HCT116 (cell line): ENCODE measurements around the gene PDRG1. TPM values are rescaled to one million over a fixed set of nuclear protein-coding genes. Genes with fewer than 3 reads are reported as not detected.

Source experiments
- ATAC-seq: fragments of 200-7000 bp; cut with Tn5 transposase; 2 replicates; pipeline ENCODE4 v1.9.1; 2020; ENCODE audit warnings: mild to moderate bottlenecking, moderate library complexity
- BruUV-seq: library from RNA; stranded (reverse); fragments of 400-500 nt; replicated peaks from 2 replicates; lab custom pipeline; 2021; lab: Mats Ljungman, UMichigan
- CTCF ChIA-PET: fragments of 300-600 bp; sonication (Branson Sonifier 250); formaldehyde crosslinking; loops from one replicate; lab custom pipeline; 2021; ENCODE audit warnings: antibody characterized with exemption; lab: Charles Lee
- POLR2A ChIA-PET: fragments of 300-600, 350-600 bp; sonication (Branson Sonifier 250); formaldehyde crosslinking; loops from one replicate; lab custom pipeline; 2021; ENCODE audit warnings: antibody characterized with exemption; lab: Charles Lee
- RAD21 ChIA-PET, 2 experiments: fragments of 300-600 bp; sonication (Branson Sonifier 250); formaldehyde crosslinking; loops; one replicate each; lab custom pipeline; 2023; ENCODE audit warnings: low total read pairs in 2 of 2; ENCODE audit not compliant: uncharacterized antibody in 2 of 2, unreplicated experiment in 2 of 2, low non-redundant PET in 1 of 2; lab: Charles Lee
- DNase-seq: peaks from one replicate; pipeline ENCODE4 v3.0.0-alpha.2; 2010; ENCODE audit warnings: low read depth, low spot score
- H2AFZ ChIP-seq: fragments of 200-600 bp; shearing (Covaris generic), sonication (generic); 2 replicates; pipeline ENCODE4 v1.6.1; 2017; ENCODE audit warnings: low read depth, mixed run types, mixed read lengths, antibody characterized with exemption, low read length; ENCODE audit not compliant: poor library complexity, severe bottlenecking
- H3K27ac ChIP-seq: 2 replicates; pipeline ENCODE4 v1.5.1; 2012; ENCODE audit warnings: low read depth, low read length
- H3K27me3 ChIP-seq: fragments of 200-600 bp; sonication (generic); 2 replicates; pipeline ENCODE4 v1.6.1; 2016; ENCODE audit warnings: mixed run types, low read length, mixed read lengths; ENCODE audit not compliant: insufficient read depth
- H3K36me3 ChIP-seq, 2 experiments: fragments of 200-500 bp in 1 of 2; fragments of 200-600 bp in 1 of 2; sonication (Bioruptor generic) in 1 of 2; sonication (generic) in 1 of 2; 2 replicates each; pipeline versions ENCODE4 v1.5.1 to v1.6.1; 2014 to 2016; ENCODE audit warnings: low read length in 2 of 2, inconsistent platforms in 1 of 2, mixed read lengths in 1 of 2, mixed run types in 1 of 2; ENCODE audit not compliant: insufficient read depth in 2 of 2, control insufficient read depth in 1 of 2
- H3K4me1 ChIP-seq, 2 experiments: fragments of 200-600 bp in 1 of 2; sonication (generic) in 1 of 2; 2 replicates each; pipeline versions ENCODE4 v1.5.1 to v1.6.1; 2012 to 2017; ENCODE audit warnings: low read length in 2 of 2, inconsistent platforms in 1 of 2, mild to moderate bottlenecking in 1 of 2, mixed read lengths in 1 of 2, mixed run types in 1 of 2, moderate library complexity in 1 of 2; ENCODE audit not compliant: insufficient read depth in 2 of 2, control insufficient read depth in 1 of 2
- H3K4me2 ChIP-seq: fragments of 200-600 bp; sonication (generic); 2 replicates; pipeline ENCODE4 v1.6.1; 2017; ENCODE audit warnings: mixed run types, low read length, mixed read lengths
- H3K4me3 ChIP-seq, 2 experiments: fragments of 200-600 bp in 1 of 2; sonication (generic) in 1 of 2; replicated peaks in 1 of 2; 2 replicates each; pipeline ENCODE4 v1.5.1; 2011 to 2016; ENCODE audit warnings: low read length in 2 of 2, control low read depth in 1 of 2, low read depth in 1 of 2, mild to moderate bottlenecking in 1 of 2, mixed read lengths in 1 of 2, mixed run types in 1 of 2
- H3K79me2 ChIP-seq: fragments of 200-600 bp; sonication (generic); 2 replicates; pipeline ENCODE4 v1.6.1; 2017; ENCODE audit warnings: mild to moderate bottlenecking, mixed run types, low read length, moderate library complexity, mixed read lengths; ENCODE audit not compliant: insufficient read depth
- H3K9ac ChIP-seq: fragments of 200-600 bp; sonication (generic); 2 replicates; pipeline ENCODE4 v1.6.1; 2016; ENCODE audit warnings: low read length, mixed read lengths
- H3K9me2 ChIP-seq: fragments of 200-600 bp; sonication (generic), shearing (Covaris generic); 2 replicates; pipeline ENCODE4 v1.6.1; 2017; ENCODE audit warnings: mixed run types, mild to moderate bottlenecking, moderate library complexity; ENCODE audit not compliant: insufficient read depth
- H3K9me3 ChIP-seq, 2 experiments: fragments of 200-500 bp in 1 of 2; fragments of 200-600 bp in 1 of 2; sonication (Bioruptor generic) in 1 of 2; sonication (generic) in 1 of 2; 2 replicates each; pipeline ENCODE4 v1.6.1; 2014 to 2017; ENCODE audit warnings: low read length in 2 of 2, mixed read lengths in 2 of 2, inconsistent platforms in 1 of 2, low read depth in 1 of 2, mild to moderate bottlenecking in 1 of 2, mixed run types in 1 of 2, moderate library complexity in 1 of 2; ENCODE audit not compliant: control insufficient read depth in 1 of 2, insufficient read depth in 1 of 2
- H4K20me1 ChIP-seq: fragments of 200-600 bp; sonication (generic), shearing (Covaris generic); 2 replicates; pipeline ENCODE4 v1.6.1; 2017; ENCODE audit warnings: mixed run types, mild to moderate bottlenecking, moderate library complexity; ENCODE audit not compliant: insufficient read depth
- CBX3 ChIP-seq: IDR thresholded peaks from 2 replicates; pipeline ENCODE4 v1.6.1; 2012; ENCODE audit warnings: low read depth
- FOSL1 ChIP-seq: IDR thresholded peaks from 2 replicates; pipeline ENCODE4 v1.6.1; 2012; ENCODE audit warnings: low read depth
- SP1 ChIP-seq: IDR thresholded peaks from 2 replicates; pipeline ENCODE4 v1.6.1; 2012; ENCODE audit warnings: low read depth
- YY1 ChIP-seq: IDR thresholded peaks from 2 replicates; pipeline ENCODE4 v1.6.1; 2011; ENCODE audit warnings: low read length, low read depth, moderate library complexity, mild to moderate bottlenecking; ENCODE audit not compliant: insufficient replicate concordance; ENCODE audit errors: extremely low read depth
- ZFX ChIP-seq: fragments of 450-650 bp; IDR thresholded peaks from 2 replicates; pipeline ENCODE4 v1.6.1; 2017
- ZNF274 ChIP-seq: fragments of 200-500 bp; sonication (Bioruptor generic); IDR thresholded peaks from 2 replicates; pipeline ENCODE4 v1.6.1; 2014; ENCODE audit warnings: mild to moderate bottlenecking, low read depth, low read length, inconsistent platforms
- intact Hi-C: fragments of 100-400 bp; cut with micrococcal nuclease; formaldehyde crosslinking; loops from 2 replicates; pipeline ENCODE4 v1.10.0; 2022
- total RNA-seq: library from RNA; stranded (reverse); gene quantifications from one replicate; pipeline ENCODE4 v1.2.1, GENCODE V29; 2021; ENCODE audit not compliant: unreplicated experiment
- TF ChIP-seq, protein P1 (sequence below): IDR thresholded peaks from 2 replicates; pipeline ENCODE4 v1.6.1; 2011; ENCODE audit warnings: mild to moderate bottlenecking, low read length, moderate library complexity; ENCODE audit not compliant: insufficient replicate concordance; ENCODE audit errors: extremely low read depth
- TF ChIP-seq, protein P2 (sequence below): IDR thresholded peaks from 2 replicates; pipeline ENCODE4 v1.6.1; 2012
- TF ChIP-seq, protein P3 (sequence below): IDR thresholded peaks from 2 replicates; pipeline ENCODE4 v1.6.1; 2012

PDRG1 gene
- total RNA-seq, 1 experiment from 2014 or later, result 18.7 TPM

DNA sequence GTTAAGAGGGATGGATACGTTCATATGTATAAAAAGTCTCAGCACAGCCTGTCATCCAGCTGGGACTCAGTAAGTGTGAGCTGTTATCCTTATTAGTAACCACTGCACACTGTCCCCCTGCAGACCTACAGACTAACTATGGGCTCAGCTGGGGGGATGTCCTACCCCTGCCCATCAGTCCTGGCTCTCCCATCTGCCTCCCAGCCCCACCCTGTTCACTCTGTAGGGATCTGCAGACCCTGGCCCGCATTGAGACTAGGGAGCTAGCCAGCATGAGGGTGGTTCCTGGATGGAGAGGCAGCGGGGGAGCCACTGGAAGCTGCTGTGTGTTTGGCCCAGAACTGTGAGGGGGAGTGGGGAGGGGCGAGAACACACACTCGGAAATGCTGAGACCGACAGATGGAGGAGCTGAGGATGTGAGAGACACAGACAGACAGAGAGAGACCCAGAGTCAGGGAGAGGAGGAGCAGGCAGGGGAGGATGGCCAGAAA is 33.2 kb upstream of the PDRG1 start:
- H3K36me3 ChIP-seq, result no peaks in the 10 kb centered on the region
- TF ChIP-seq SP1 (no peak), ZNF274 (no peak), ZFX (no peak), YY1 (no peak), CBX3 (no peak), FOSL1 (no peak)
- TF ChIP-seq, protein P1, sequence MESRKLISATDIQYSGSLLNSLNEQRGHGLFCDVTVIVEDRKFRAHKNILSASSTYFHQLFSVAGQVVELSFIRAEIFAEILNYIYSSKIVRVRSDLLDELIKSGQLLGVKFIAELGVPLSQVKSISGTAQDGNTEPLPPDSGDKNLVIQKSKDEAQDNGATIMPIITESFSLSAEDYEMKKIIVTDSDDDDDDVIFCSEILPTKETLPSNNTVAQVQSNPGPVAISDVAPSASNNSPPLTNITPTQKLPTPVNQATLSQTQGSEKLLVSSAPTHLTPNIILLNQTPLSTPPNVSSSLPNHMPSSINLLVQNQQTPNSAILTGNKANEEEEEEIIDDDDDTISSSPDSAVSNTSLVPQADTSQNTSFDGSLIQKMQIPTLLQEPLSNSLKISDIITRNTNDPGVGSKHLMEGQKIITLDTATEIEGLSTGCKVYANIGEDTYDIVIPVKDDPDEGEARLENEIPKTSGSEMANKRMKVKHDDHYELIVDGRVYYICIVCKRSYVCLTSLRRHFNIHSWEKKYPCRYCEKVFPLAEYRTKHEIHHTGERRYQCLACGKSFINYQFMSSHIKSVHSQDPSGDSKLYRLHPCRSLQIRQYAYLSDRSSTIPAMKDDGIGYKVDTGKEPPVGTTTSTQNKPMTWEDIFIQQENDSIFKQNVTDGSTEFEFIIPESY, result no peak
- TF ChIP-seq, protein P2, sequence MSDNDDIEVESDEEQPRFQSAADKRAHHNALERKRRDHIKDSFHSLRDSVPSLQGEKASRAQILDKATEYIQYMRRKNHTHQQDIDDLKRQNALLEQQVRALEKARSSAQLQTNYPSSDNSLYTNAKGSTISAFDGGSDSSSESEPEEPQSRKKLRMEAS, result no peak
- TF ChIP-seq, protein P3, sequence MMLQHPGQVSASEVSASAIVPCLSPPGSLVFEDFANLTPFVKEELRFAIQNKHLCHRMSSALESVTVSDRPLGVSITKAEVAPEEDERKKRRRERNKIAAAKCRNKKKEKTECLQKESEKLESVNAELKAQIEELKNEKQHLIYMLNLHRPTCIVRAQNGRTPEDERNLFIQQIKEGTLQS, result no peak
- ATAC-seq (no peak), DNase-seq (no peak)
- no peaks in the 10 kb centered on the region for H3K9me2 ChIP-seq
- H3K4me1 ChIP-seq, result no peaks in the 10 kb centered on the region
- no TSS peak for BruUV-seq
- no peak overlapping the region for H3K4me2 ChIP-seq
- no peak overlapping the region for H3K4me3 ChIP-seq
- RAD21 ChIA-PET, result no interaction called here
- H2AFZ ChIP-seq, result no peak overlapping the region
- intact Hi-C loops, result no loop called here
- no peak overlapping the region for H3K9ac ChIP-seq
- peaks cover 13% of the 10 kb centered on the region for H3K27me3 ChIP-seq
- POLR2A ChIA-PET, result no interaction called here
- no peak overlapping the region for H3K27ac ChIP-seq
- no peaks in the 10 kb centered on the region for H4K20me1 ChIP-seq
- no peaks in the 10 kb centered on the region for H3K9me3 ChIP-seq
- no peaks in the 10 kb centered on the region for H3K79me2 ChIP-seq
- CTCF ChIA-PET, result interaction anchor here (1.0 kb wide), 1 partner anchor 132 kb away, joined by 3 read pairs; no protein-coding TSS in a partner anchor
